Upper lobe of right lung (tissue), 1 donor: ENCODE measurements around the gene CCR3. TPM values are rescaled to one million over a fixed set of nuclear protein-coding genes. Genes with fewer than 3 reads are reported as not detected.
"Not testable (repeated sequence)": the region's sequence is repeated elsewhere in the genome, so short reads cannot be mapped to it uniquely, and the experiment has no call there.

Source experiments
- ATAC-seq: fragments of 200-7000 bp; cut with Tn5 transposase; one replicate; pipeline ENCODE4 v1.9.1; 2020; ENCODE audit warnings: mild to moderate bottlenecking, moderate library complexity
- DNase-seq: peaks from one replicate; pipeline ENCODE4 v3.0.0-alpha.2; 2020
- H3K27ac ChIP-seq: fragments of 200-600 bp; one replicate; pipeline ENCODE4 v1.8.0; 2022
- H3K27me3 ChIP-seq: fragments of 200-600 bp; one replicate; pipeline ENCODE4 v1.8.0; 2022; ENCODE audit warnings: mild to moderate bottlenecking
- H3K36me3 ChIP-seq: fragments of 200-600 bp; one replicate; pipeline ENCODE4 v1.8.0; 2022
- H3K4me1 ChIP-seq: fragments of 200-600 bp; one replicate; pipeline ENCODE4 v1.8.0; 2022
- H3K4me3 ChIP-seq: fragments of 200-600 bp; one replicate; pipeline ENCODE4 v1.8.0; 2022; ENCODE audit warnings: mild to moderate bottlenecking
- H3K9me3 ChIP-seq: fragments of 200-600 bp; one replicate; pipeline ENCODE4 v1.8.0; 2022
- intact Hi-C: fragments of 100-400 bp; cut with DNase I; formaldehyde crosslinking; loops from one replicate; pipeline ENCODE4 v1.11.0; 2022
- total RNA-seq: library from RNA; stranded (reverse); fragmentation: NEBNext Ultra II Directional; extraction: Animal tissue kit (Norgen Biotek cat#: 25700); gene quantifications from one replicate; pipeline ENCODE4 v1.2.1, GENCODE V29; 2021
- TF ChIP-seq, protein P1 (sequence below): fragments of 200-600 bp; IDR thresholded peaks from one replicate; pipeline ENCODE4 v1.8.0; 2022; ENCODE audit warnings: antibody characterized with exemption
- donor health status: DM: no; HTN: yes; CAD: no; lungs with severe emphysema.

The CCR3 gene
- total RNA-seq, 1 donor from 2014 or later: 0.43 TPM

DNA sequence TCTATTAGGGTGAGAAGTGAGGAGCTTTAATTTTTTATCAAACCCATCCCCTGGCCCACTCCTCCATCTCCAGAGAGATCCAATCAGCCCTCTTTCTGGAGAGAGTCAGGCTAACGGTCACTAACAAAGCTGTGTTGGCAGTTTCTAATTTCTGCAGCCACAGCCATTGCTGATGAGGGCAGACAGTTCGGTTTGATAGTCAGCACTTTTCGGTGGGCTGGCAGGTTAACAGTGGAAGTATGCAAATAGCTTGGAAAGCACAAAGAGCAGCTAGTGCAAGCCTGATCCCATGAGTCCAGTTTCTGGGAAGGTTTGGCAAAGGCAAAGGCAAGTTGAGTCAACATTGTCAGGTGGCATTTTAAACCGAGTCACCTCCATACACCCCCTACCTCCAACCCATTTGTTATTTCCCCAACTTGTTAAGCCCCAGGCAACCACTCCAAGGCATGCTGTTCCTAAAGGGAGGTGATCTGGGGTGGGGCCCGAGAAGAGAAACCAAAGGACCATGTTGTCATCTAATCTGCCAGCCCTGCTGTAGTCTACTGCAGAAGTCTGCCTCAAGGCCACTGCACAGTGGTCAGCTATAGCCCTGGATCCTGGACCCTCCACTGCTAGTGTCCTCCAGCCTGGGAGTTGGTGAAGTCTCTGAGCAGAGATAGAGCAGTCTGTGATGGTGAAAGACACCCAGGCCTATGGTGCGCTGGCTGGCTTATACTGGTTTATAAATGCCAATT, 35.8 kb upstream of the CCR3 start:
- Histone ChIP-seq H3K27me3 (no peaks in the 10 kb centered on the region), H3K36me3 (no peaks in the 10 kb centered on the region), H3K27ac (peak overlapping the region; percentile 65), H3K9me3 (no peaks in the 10 kb centered on the region), H3K4me3 (peak overlapping the region; percentile 43), H3K4me1 (peaks cover 16% of the 10 kb centered on the region)
- intact Hi-C loops: no loop called here
- DNase-seq: no peak
- ATAC-seq: peak; percentile 25
- TF ChIP-seq, protein P1, sequence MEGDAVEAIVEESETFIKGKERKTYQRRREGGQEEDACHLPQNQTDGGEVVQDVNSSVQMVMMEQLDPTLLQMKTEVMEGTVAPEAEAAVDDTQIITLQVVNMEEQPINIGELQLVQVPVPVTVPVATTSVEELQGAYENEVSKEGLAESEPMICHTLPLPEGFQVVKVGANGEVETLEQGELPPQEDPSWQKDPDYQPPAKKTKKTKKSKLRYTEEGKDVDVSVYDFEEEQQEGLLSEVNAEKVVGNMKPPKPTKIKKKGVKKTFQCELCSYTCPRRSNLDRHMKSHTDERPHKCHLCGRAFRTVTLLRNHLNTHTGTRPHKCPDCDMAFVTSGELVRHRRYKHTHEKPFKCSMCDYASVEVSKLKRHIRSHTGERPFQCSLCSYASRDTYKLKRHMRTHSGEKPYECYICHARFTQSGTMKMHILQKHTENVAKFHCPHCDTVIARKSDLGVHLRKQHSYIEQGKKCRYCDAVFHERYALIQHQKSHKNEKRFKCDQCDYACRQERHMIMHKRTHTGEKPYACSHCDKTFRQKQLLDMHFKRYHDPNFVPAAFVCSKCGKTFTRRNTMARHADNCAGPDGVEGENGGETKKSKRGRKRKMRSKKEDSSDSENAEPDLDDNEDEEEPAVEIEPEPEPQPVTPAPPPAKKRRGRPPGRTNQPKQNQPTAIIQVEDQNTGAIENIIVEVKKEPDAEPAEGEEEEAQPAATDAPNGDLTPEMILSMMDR: no peak

DNA sequence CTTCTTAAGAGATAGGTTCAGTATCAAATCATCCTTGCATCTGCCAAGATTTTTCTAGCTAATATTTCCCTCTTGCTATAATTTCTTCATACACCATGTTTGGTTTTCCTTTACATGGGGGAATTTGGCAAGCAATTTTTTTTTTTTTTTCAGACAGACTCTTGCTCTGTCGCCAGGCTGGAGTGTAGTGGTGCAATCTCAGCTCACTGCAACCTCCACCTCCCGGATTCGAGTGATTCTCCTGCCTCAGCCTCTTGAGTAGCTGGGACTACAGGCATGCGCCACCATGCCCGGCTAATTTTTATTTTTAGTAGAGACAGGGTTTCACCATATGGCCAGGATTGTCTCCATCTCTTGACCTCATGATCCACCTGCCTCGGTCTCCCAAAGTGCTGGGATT, 34.7 kb upstream of the CCR3 start:
- H3K27ac ChIP-seq: peak overlapping the region; percentile 65
- H3K36me3 ChIP-seq, H3K9me3 ChIP-seq, H3K27me3 ChIP-seq, DNase-seq, ATAC-seq, intact Hi-C loops: not testable (repeated sequence)
- H3K4me1 ChIP-seq: peaks cover 16% of the 10 kb centered on the region
- H3K4me3 ChIP-seq: peak overlapping the region; percentile 43

DNA sequence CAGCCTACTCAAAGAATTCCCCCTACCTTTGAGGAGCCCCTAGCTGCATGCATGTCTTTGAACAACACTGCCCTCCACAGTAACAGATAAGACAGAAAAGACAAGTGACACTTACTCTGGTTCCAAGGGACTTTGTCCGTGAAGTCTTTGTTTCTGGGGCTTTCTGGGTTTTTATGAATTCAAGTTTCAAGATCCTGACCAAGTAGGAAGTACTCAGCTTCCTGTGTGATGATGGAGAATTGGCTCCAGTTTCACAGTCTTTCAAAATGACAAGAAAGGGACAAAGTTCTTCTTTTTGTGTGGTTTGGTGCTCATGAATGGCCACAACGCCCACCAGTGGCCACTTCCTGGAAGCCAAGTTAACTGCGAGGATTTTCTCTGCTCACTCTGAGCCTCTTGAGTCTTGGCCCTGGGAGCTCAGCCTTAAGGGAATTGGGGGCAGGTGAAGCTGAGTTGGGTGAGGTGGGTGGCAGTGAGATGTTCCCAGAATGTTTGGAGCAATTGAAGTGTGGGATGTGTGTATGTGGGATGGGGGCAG, 34.0 kb upstream of the CCR3 start, which contains the start of gene CCR1:
Gene CCR1, minus strand, starts transcription at position 147 of the 538 bp plus-strand sequence. CDS start 4,000 bp downstream, outside the sequence.
- TF ChIP-seq, protein P1: peak; percentile 51
- peak; percentile 79 for DNase-seq
- intact Hi-C loops: no loop called here
- H3K27ac ChIP-seq: peak within 1 kb of the TSS; percentile 65
- H3K27me3 ChIP-seq: no peaks in the 10 kb centered on the region
- H3K4me1 ChIP-seq: peaks cover 16% of the 10 kb centered on the region
- H3K9me3 ChIP-seq: no peaks in the 10 kb centered on the region
- H3K4me3 ChIP-seq: peak within 1 kb of the TSS; percentile 43
- peak; percentile 80 for ATAC-seq
- H3K36me3 ChIP-seq: no peaks in the 10 kb centered on the region

DNA sequence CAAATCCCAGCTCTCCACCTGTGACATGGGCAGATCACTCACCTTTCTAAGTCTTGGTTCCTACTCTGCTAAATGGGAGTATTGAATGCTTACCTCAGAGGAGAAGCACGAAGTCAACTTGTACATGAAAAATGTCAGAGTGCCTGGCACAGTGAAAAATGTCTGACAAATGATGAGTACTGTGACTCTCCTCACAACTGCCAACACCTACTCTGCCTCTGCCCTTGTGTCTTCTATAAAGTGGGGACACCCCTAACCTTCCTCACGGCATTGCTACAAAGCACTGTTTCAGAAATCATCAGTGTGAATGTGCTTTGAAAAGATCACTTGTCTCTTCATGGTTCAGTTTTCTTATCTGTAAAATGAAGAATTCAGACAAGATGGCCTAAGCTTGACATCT, 33.2 kb upstream of the CCR3 start:
- TF ChIP-seq, protein P1: no peak
- Histone ChIP-seq H3K9me3 (no peaks in the 10 kb centered on the region), H3K27me3 (no peaks in the 10 kb centered on the region), H3K4me1 (peaks cover 22% of the 10 kb centered on the region), H3K4me3 (no peak overlapping the region), H3K27ac (no peak overlapping the region), H3K36me3 (no peaks in the 10 kb centered on the region)
- intact Hi-C loops: no loop called here
- DNase-seq (no peak), ATAC-seq (no peak)

DNA sequence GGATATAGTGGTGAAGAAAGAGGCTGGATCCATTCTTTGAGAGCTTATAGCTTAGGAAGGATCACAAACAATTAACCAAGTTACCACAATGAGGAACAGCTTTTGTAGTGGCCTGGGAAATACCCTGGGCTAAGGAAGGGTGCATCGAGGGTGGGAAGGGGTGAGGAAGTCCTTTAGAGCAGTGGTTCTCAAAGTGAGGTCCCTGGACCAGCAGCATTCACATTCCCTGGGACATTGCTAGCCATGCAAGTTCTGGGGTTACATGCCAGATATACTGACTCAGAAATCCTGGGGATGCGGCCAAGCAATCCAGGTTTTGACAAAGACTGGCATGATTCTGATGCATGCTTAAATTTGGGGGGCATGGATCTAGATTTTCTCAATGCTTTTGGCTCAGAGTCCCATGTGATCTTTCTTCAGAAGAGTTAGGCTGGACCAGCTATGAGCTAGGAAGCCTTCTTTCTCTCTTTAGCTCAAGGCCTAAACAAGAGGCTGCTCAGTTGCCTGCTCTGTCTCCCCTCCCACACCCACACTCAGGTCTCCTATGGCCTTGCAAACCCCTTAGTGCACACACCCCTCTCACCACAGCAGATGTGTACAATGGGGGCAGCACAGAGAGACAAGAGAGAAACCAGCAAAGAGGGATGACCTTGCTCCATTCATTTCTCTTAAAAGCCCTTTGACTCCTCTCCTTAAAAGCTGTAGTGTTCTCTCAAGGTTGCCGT, 32.4 kb upstream of the CCR3 start:
- Histone ChIP-seq H3K4me3 (no peak overlapping the region), H3K27ac (no peak overlapping the region), H3K4me1 (peaks cover 26% of the 10 kb centered on the region), H3K36me3 (no peaks in the 10 kb centered on the region), H3K27me3 (no peaks in the 10 kb centered on the region), H3K9me3 (no peaks in the 10 kb centered on the region)
- intact Hi-C loops: no loop called here
- ATAC-seq (no peak), DNase-seq (no peak)
- TF ChIP-seq, protein P1: no peak

DNA sequence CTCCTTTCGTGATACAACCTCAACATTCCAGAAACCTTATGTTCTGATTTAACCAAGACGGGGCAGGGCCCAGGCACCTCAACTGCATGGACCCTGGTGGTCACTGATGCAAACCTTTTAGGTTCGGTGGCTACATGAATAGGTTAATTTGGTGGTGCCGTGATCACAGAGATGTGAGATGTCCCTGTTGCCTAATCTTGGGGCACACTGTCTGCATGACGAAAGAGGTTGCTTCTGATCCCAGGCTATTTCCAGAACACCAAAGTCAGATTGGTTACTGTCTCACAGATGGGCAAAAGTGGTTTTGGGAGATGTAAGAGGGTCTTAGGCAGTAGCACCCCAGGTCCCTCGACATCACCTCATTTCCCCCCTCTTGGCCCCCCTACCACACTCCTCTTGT, 30.2 kb upstream of the CCR3 start:
- peaks cover 28% of the 10 kb centered on the region for H3K4me1 ChIP-seq
- ATAC-seq: no peak

More for the DNA sequence above, 30.2 kb upstream of the CCR3 start:
- Histone ChIP-seq H3K27ac (no peak overlapping the region), H3K36me3 (no peaks in the 10 kb centered on the region), H3K4me3 (no peak overlapping the region), H3K9me3 (no peaks in the 10 kb centered on the region), H3K27me3 (no peaks in the 10 kb centered on the region)
- DNase-seq: no peak
- intact Hi-C loops: no loop called here
- TF ChIP-seq, protein P1: no peak
